IMR-90 (cell line): ENCODE results near the gene ST6GALNAC2. TPM values are rescaled to one million over a fixed set of nuclear protein-coding genes. Genes with fewer than 3 reads are reported as not detected.

Experiments used
- ATAC-seq: fragments of 200-7000 bp; cut with Tn5 transposase; 2 replicates; pipeline ENCODE4 v1.9.1; 2020; ENCODE audit warnings: low read depth, mild to moderate bottlenecking, moderate library complexity
- BruUV-seq: library from RNA; stranded (reverse); fragments of 400-500 nt; replicated peaks from 2 replicates; lab custom pipeline; 2021; lab: Mats Ljungman, UMichigan
- CTCF ChIA-PET: fragments of 300-600 bp; formaldehyde crosslinking; extraction: SDS; loops from one replicate; lab custom pipeline; 2021; ENCODE audit warnings: antibody characterized with exemption; lab: Yijun Ruan, JAX
- POLR2A ChIA-PET: fragments of 300-600 bp; sonication (Branson Sonifier 250); formaldehyde crosslinking; loops from one replicate; lab custom pipeline; 2022; ENCODE audit warnings: antibody characterized with exemption; ENCODE audit not compliant: unreplicated experiment; lab: Charles Lee
- DNase-seq: peaks from one replicate; pipeline ENCODE4 v3.0.0; 2013
- H2AFZ ChIP-seq: replicated peaks from 2 replicates; pipeline ENCODE3; 2013; ENCODE audit warnings: low read length, mild to moderate bottlenecking; ENCODE audit not compliant: poor library complexity
- H2AK5ac ChIP-seq: 2 replicates; pipeline ENCODE4 v1.6.1; 2013; ENCODE audit warnings: low read depth, low read length, inconsistent platforms
- H2AK9ac ChIP-seq: replicated peaks from 2 replicates; pipeline ENCODE3; 2013; ENCODE audit warnings: mild to moderate bottlenecking, low read depth, low read length, moderate library complexity; ENCODE audit not compliant: poor library complexity
- H2BK120ac ChIP-seq: 2 replicates; pipeline ENCODE4 v1.6.1; 2013; ENCODE audit warnings: low read depth, low read length, inconsistent platforms
- H2BK15ac ChIP-seq: 3 replicates; pipeline ENCODE4 v1.6.1; 2013; ENCODE audit warnings: low read depth, low read length, inconsistent platforms
- H2BK20ac ChIP-seq: 2 replicates; pipeline ENCODE4 v1.6.1; 2013; ENCODE audit warnings: low read depth, mild to moderate bottlenecking, inconsistent platforms, low read length, moderate library complexity
- H2BK5ac ChIP-seq: 2 replicates; pipeline ENCODE4 v1.6.1; 2013; ENCODE audit warnings: mild to moderate bottlenecking, low read depth, low read length, inconsistent platforms; ENCODE audit not compliant: poor library complexity, severe bottlenecking
- H3K14ac ChIP-seq: replicated peaks from 2 replicates; pipeline ENCODE4 v1.6.1; 2013; ENCODE audit warnings: low read depth, low read length, inconsistent platforms
- H3K18ac ChIP-seq: 2 replicates; pipeline ENCODE4 v1.6.1; 2013; ENCODE audit warnings: low read depth, low read length, control low read depth
- H3K23ac ChIP-seq: 2 replicates; pipeline ENCODE4 v1.6.1; 2013; ENCODE audit warnings: low read depth, low read length, inconsistent platforms
- H3K27ac ChIP-seq: 2 replicates; pipeline ENCODE4 v1.5.1; 2013; ENCODE audit warnings: mild to moderate bottlenecking, control low read depth, low read length; ENCODE audit not compliant: insufficient read depth
- H3K27me3 ChIP-seq: 2 replicates; pipeline ENCODE4 v1.6.1; 2013; ENCODE audit warnings: low read length; ENCODE audit not compliant: control insufficient read depth, insufficient read depth
- H3K36me3 ChIP-seq: 2 replicates; pipeline ENCODE4 v1.6.1; 2013; ENCODE audit warnings: low read length, mixed read lengths; ENCODE audit not compliant: control insufficient read depth, insufficient read depth
- H3K4ac ChIP-seq: 2 replicates; pipeline ENCODE4 v1.6.1; 2013; ENCODE audit warnings: low read depth, low read length, inconsistent platforms
- H3K4me1 ChIP-seq: 2 replicates; pipeline ENCODE4 v1.6.1; 2013; ENCODE audit warnings: low read length, mixed read lengths; ENCODE audit not compliant: control insufficient read depth, insufficient read depth
- H3K4me2 ChIP-seq: 2 replicates; pipeline ENCODE4 v1.6.1; 2013; ENCODE audit warnings: low read depth, mild to moderate bottlenecking, control low read depth, low read length, moderate library complexity
- H3K4me3 ChIP-seq: 2 replicates; pipeline ENCODE4 v1.5.1; 2013; ENCODE audit warnings: low read depth, mild to moderate bottlenecking, control low read depth, low read length, moderate library complexity; ENCODE audit not compliant: insufficient read depth
- H3K56ac ChIP-seq: 2 replicates; pipeline ENCODE4 v1.6.1; 2013; ENCODE audit warnings: low read length, inconsistent platforms; ENCODE audit not compliant: insufficient read depth; ENCODE audit errors: extremely low read depth
- H3K79me1 ChIP-seq, 2 experiments: 2 replicates each; pipeline ENCODE4 v1.6.1; 2013; ENCODE audit warnings: low read length in 2 of 2, inconsistent platforms in 1 of 2, low read depth in 1 of 2
- H3K9ac ChIP-seq: 2 replicates; pipeline ENCODE4 v1.6.1; 2013; ENCODE audit warnings: low read depth, low read length, control low read depth
- H3K9me1 ChIP-seq: 2 replicates; pipeline ENCODE4 v1.6.1; 2013; ENCODE audit warnings: low read length, inconsistent platforms; ENCODE audit not compliant: insufficient read depth
- H3K9me3 ChIP-seq: 2 replicates; pipeline ENCODE4 v1.6.1; 2013; ENCODE audit warnings: low read length; ENCODE audit not compliant: control insufficient read depth, insufficient read depth
- H4K20me1 ChIP-seq: 2 replicates; pipeline ENCODE4 v1.6.1; 2013; ENCODE audit warnings: low read length, inconsistent platforms; ENCODE audit not compliant: insufficient read depth
- H4K5ac ChIP-seq: 2 replicates; pipeline ENCODE4 v1.6.1; 2013; ENCODE audit warnings: mild to moderate bottlenecking, low read depth, low read length, control low read depth
- H4K8ac ChIP-seq, 2 experiments: 2 replicates each; pipeline ENCODE4 v1.6.1; 2013; ENCODE audit warnings: low read depth in 2 of 2, low read length in 2 of 2, control low read depth in 1 of 2, inconsistent platforms in 1 of 2
- H4K91ac ChIP-seq: 2 replicates; pipeline ENCODE4 v1.6.1; 2013; ENCODE audit warnings: low read depth, low read length, inconsistent platforms; ENCODE audit not compliant: insufficient read depth
- BHLHE40 ChIP-seq: fragments of 150-350 bp; IDR thresholded peaks from 2 replicates; pipeline ENCODE4 v1.6.1; 2016; ENCODE audit warnings: mild to moderate bottlenecking, low read depth, low read length
- CEBPB ChIP-seq: IDR thresholded peaks from 2 replicates; pipeline ENCODE4 v1.6.1; 2012; ENCODE audit warnings: low read depth, low read length, improper control_type of control experiment
- CHD1 ChIP-seq: IDR thresholded peaks from 2 replicates; pipeline ENCODE4 v1.6.1; 2012; ENCODE audit warnings: low read depth, low read length, improper control_type of control experiment
- CTCF ChIP-seq: conservative IDR thresholded peaks from 2 replicates; pipeline ENCODE4 v1.5.1; 2012; ENCODE audit warnings: mild to moderate bottlenecking, low read depth, low read length, improper control_type of control experiment
- FOS ChIP-seq: fragments of 150-350 bp; IDR thresholded peaks from 2 replicates; pipeline ENCODE4 v1.6.1; 2016; ENCODE audit warnings: low read depth, low read length
- MAFK ChIP-seq: IDR thresholded peaks from 2 replicates; pipeline ENCODE4 v1.6.1; 2012; ENCODE audit warnings: low read depth, low read length, improper control_type of control experiment
- MAZ ChIP-seq: IDR thresholded peaks from 2 replicates; pipeline ENCODE4 v1.6.1; 2012; ENCODE audit warnings: low read depth, mild to moderate bottlenecking, low read length, improper control_type of control experiment, moderate library complexity, borderline replicate concordance
- MXI1 ChIP-seq: IDR thresholded peaks from 2 replicates; pipeline ENCODE4 v1.6.1; 2012; ENCODE audit warnings: low read depth, mild to moderate bottlenecking, low read length, moderate library complexity, borderline replicate concordance
- NFE2L2 ChIP-seq: fragments of 150-350 bp; IDR thresholded peaks from 2 replicates; pipeline ENCODE4 v1.6.1; 2016; ENCODE audit warnings: low read depth, mild to moderate bottlenecking, low read length
- RAD21 ChIP-seq: IDR thresholded peaks from 2 replicates; pipeline ENCODE4 v1.6.1; 2012; ENCODE audit warnings: low read length, improper control_type of control experiment
- RCOR1 ChIP-seq: IDR thresholded peaks from 2 replicates; pipeline ENCODE4 v1.6.1; 2012; ENCODE audit warnings: mild to moderate bottlenecking, low read length, improper control_type of control experiment; ENCODE audit not compliant: insufficient replicate concordance
- USF2 ChIP-seq: fragments of 150-350 bp; IDR thresholded peaks from 2 replicates; pipeline ENCODE4 v1.6.1; 2017; ENCODE audit warnings: mild to moderate bottlenecking, antibody characterized with exemption, low read length, low read depth
- WGBS, 2 experiments: methylation state at CpG; one replicate each; pipeline versions ENCODE4 v1.1.5 to v1.1.7; 2013; ENCODE audit warnings: missing lambda C conversion rate in 2 of 2; ENCODE audit not compliant: insufficient read length in 1 of 2; ENCODE audit errors: extremely low coverage in 2 of 2; 5-methylcytosine and 5-hydroxymethylcytosine counted together
- dilution Hi-C: fragments of 300-500 bp; cut with HindIII; formaldehyde crosslinking; loops from one replicate; pipeline ENCODE4 v1.14.3; 2018; ENCODE audit warnings: low sequenced_read_pairs; ENCODE audit not compliant: unreplicated experiment
- in situ Hi-C: fragments of 300-500 bp; cut with MboI; formaldehyde crosslinking; loops from 3 replicates; pipeline ENCODE4 v1.14.3; 2019; ENCODE audit warnings: low sequenced_read_pairs, inconsistent platforms, mixed read lengths
- intact Hi-C: fragments of 100-400 bp; cut with micrococcal nuclease; formaldehyde crosslinking; loops from 2 replicates; pipeline ENCODE4 v1.10.0; 2022
- polyA plus RNA-seq, 3 experiments: library from polyadenylated mRNA; depleted of rRNA; stranded (reverse); fragments of >200 nt; gene quantifications; 2 replicates each; pipeline ENCODE4 v1.2.3, GENCODE V29; 2012; ENCODE audit warnings: low replicate concordance in 1 of 3
- total RNA-seq: library from RNA; depleted of rRNA; stranded (reverse); fragments of >200 nt; gene quantifications from 2 replicates; pipeline ENCODE4 v1.2.3, GENCODE V29; 2012
- TF ChIP-seq, protein P1 (sequence below): fragments of 150-350 bp; IDR thresholded peaks from 2 replicates; pipeline ENCODE4 v1.6.1; 2016; ENCODE audit warnings: low read depth, mild to moderate bottlenecking, low read length, moderate library complexity, borderline replicate concordance

The ST6GALNAC2 gene
- total and polyA plus RNA-seq, 2 of the 4 experiments (the other 2 are of a cell fraction): 0.10 TPM; not detected in 1

DNA sequence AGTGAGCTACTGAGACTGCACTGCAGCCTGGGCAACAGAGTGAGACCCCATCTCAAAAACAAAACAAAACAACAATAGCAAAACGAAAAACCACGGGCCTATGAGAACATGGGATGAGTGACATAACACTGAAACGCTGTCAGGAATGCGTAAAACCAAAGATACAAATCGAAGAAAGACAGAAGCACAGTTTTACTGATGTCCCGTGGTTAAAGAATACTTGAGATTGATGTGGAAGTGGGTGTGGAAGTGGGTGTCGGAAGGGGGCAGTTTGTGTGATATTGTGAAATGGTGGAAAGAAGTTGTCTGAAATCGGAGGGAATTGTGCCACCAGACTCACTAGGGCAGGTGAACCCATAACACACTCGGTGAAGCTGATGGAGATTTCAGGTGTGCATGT is 9.5 kb downstream of the ST6GALNAC2 start:
- no peaks in the 10 kb centered on the region for H3K27me3 ChIP-seq
- no peak overlapping the region for H3K4me2 ChIP-seq
- H3K9me1 ChIP-seq: peaks cover 3% of the 10 kb centered on the region; the same call in 1 of the 2 replicates
- H2AK5ac ChIP-seq: peak overlapping the region; percentile 50; the same call in 1 of the 2 replicates
- ATAC-seq (no peak), DNase-seq (no peak)
- no peaks in the 10 kb centered on the region for H3K79me1 ChIP-seq
- no peak overlapping the region for H4K8ac ChIP-seq
- POLR2A ChIA-PET: no interaction called here
- no peaks in the 10 kb centered on the region for H3K9me3 ChIP-seq
- CTCF ChIA-PET: no interaction called here
- no peak overlapping the region for H2BK5ac ChIP-seq
- H3K4me1 ChIP-seq: peaks cover 2% of the 10 kb centered on the region; the same call in 1 of the 2 replicates
- H2BK120ac ChIP-seq: no peak overlapping the region
- H3K4ac ChIP-seq: no peak overlapping the region
- in situ Hi-C loops (no loop called here), intact Hi-C loops (no loop called here), dilution Hi-C loops (no loop called here)
- H4K91ac ChIP-seq: no peak overlapping the region
- H3K9ac ChIP-seq: no peak overlapping the region
- H3K56ac ChIP-seq: no peak overlapping the region
- no peak overlapping the region for H3K4me3 ChIP-seq
- no peak overlapping the region for H2BK20ac ChIP-seq
- WGBS, 2 experiments: 86% methylated on average over 5 of the region's 9 CpGs; no CpG with 5 or more reads in 1 of the 2 experiments
- no peak overlapping the region for H3K14ac ChIP-seq
- no peak overlapping the region for H2AK9ac ChIP-seq
- no peak overlapping the region for H3K27ac ChIP-seq
- no peak overlapping the region for H2AFZ ChIP-seq
- TF ChIP-seq NFE2L2 (no peak), RCOR1 (no peak), RAD21 (no peak), BHLHE40 (no peak), CHD1 (no peak), CTCF (no peak), CEBPB (no peak), MAZ (no peak), USF2 (no peak), MAFK (no peak), FOS (no peak), MXI1 (no peak)
- TF ChIP-seq, protein P1, sequence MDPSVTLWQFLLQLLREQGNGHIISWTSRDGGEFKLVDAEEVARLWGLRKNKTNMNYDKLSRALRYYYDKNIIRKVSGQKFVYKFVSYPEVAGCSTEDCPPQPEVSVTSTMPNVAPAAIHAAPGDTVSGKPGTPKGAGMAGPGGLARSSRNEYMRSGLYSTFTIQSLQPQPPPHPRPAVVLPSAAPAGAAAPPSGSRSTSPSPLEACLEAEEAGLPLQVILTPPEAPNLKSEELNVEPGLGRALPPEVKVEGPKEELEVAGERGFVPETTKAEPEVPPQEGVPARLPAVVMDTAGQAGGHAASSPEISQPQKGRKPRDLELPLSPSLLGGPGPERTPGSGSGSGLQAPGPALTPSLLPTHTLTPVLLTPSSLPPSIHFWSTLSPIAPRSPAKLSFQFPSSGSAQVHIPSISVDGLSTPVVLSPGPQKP: no peak
- no peak overlapping the region for H4K5ac ChIP-seq
- no peak overlapping the region for H2BK15ac ChIP-seq
- no peak overlapping the region for H3K18ac ChIP-seq
- no peaks in the 10 kb centered on the region for H3K36me3 ChIP-seq
- no peak overlapping the region for H3K23ac ChIP-seq
- no peaks in the 10 kb centered on the region for H4K20me1 ChIP-seq
- BruUV-seq: no TSS peak
